HG02870 (cell line): ENCODE results near the gene OTOS.
A peak's percentile ranks its signal among the peaks of the same experiment; 100 is the strongest.

Experiments
- ATAC-seq: cut with Tn5 transposase; IDR thresholded peaks from one replicate; pipeline ENCODE4 v1.9.1; 2021; ENCODE audit warnings: mild to moderate bottlenecking, moderate library complexity; ENCODE audit not compliant: unreplicated experiment

The OTOS gene

GRCh38 chr2:240137596-240138253 lies 2.7 kb downstream of the OTOS start:
- no peak for ATAC-seq

GRCh38 chr2:240136671-240137292 lies 3.7 kb downstream of the OTOS start:
- ATAC-seq = peak; percentile 8

GRCh38 chr2:240136013-240136670 lies 4.3 kb downstream of the OTOS start, which contains the start of gene COPS9:
Gene COPS9, minus strand, starts transcription at chr2:240136305. Its CDS starts 21 bp downstream, at chr2:240136284.
- ATAC-seq = peak; percentile 92

GRCh38 chr2:240135706-240136012 lies 4.8 kb downstream of the OTOS start:
- ATAC-seq = peak; percentile 11

- ATAC-seq = no peak
Measured at GRCh38 chr2:240134956-240135520, 5.4 kb downstream of the OTOS start.

- ATAC-seq = no peak
Measured at GRCh38 chr2:240134466-240134865, 6.0 kb downstream of the OTOS start.

GRCh38 chr2:240133401-240133800 lies 7.1 kb downstream of the OTOS start:
- ATAC-seq = no peak

GRCh38 chr2:240132651-240132980 lies 7.8 kb downstream of the OTOS start:
- no peak for ATAC-seq

- ATAC-seq = no peak
Measured at GRCh38 chr2:240131941-240132650, 8.4 kb downstream of the OTOS start.

GRCh38 chr2:240131296-240131695 lies 9.2 kb downstream of the OTOS start:
- ATAC-seq = no peak

- no peak for ATAC-seq
Measured at GRCh38 chr2:240130393-240131195, 9.9 kb downstream of the OTOS start.

- ATAC-seq = no peak
Measured at GRCh38 chr2:240129731-240130392, 10.6 kb downstream of the OTOS start.

GRCh38 chr2:240129311-240129710 lies 11.1 kb downstream of the OTOS start:
- no peak for ATAC-seq

- ATAC-seq = no peak
Measured at GRCh38 chr2:240128608-240129145, 11.8 kb downstream of the OTOS start.

- ATAC-seq = no peak
Measured at GRCh38 chr2:240127911-240128607, 12.4 kb downstream of the OTOS start.

GRCh38 chr2:240127191-240127750 lies 13.2 kb downstream of the OTOS start:
- no peak for ATAC-seq

- no peak for ATAC-seq
Measured at GRCh38 chr2:240126731-240127130, 13.7 kb downstream of the OTOS start.

GRCh38 chr2:240125742-240126141 lies 14.7 kb downstream of the OTOS start:
- ATAC-seq = no peak

- ATAC-seq = no peak
Measured at GRCh38 chr2:240124651-240125030, 15.8 kb downstream of the OTOS start.
